Measurements from ENCODE around the gene PTPRN2. TPM values are rescaled to one million over a fixed set of nuclear protein-coding genes. Genes with fewer than 3 reads are reported as not detected.

Gene PTPRN2
- total and polyA plus RNA-seq, 2 of the 8 experiments (the other 6 are each of a cell fraction or from before 2014, with no cell fraction given), result 2.6 to 4.5 TPM

DNA sequence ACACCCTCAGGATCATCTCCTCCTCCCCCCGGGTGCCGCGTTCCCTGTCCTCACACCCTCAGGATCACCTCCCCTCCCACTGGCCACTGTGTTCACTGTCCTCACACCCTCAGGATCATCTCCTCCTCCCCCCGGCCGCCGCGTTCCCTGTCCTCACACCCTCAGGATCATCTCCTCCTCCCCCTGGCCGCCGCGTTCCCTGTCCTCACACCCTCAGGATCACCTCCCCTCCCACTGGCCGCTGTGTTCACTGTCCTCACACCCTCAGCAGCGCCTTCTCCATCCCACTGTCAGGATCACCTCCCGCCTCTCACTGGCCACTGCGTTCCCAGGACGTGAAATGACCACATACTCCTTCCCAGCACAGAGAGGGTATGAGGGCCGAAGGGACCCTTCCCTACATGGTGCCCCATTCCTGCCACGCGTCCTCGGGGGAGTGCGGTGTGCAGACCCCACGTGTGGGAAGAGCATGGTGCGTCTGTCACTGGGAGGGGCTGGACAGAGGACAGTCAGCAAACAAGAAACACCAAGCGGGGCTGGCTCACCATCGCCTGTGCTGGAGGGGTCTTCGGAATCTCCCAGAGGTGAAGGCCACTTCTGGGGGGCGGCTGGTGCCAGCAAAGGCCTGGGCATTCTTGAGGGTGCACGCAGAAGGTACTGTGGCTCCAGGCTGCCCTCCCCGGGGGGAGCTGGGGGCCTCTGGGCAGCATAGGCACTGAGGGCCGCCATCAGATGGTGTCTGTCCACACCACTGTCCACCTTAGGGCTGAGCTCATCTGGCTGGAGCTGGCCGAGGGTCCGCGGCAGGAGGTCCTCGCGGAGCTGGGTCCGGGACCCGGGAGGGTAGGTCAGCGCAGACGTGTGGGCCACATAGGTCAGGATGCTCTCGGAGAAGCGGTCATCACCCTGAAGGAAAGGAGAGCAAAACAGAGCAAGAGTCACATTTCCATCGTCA is 421.0 kb downstream of the PTPRN2 start (continued):
- TF ChIP-seq SP2 (IDR thresholded peaks at IDR 0.05; ENCODE audit: low read length) (no peak), CTBP2 (IDR thresholded peaks at IDR 0.05; ENCODE audit: borderline replicate concordance, insufficient read depth, insufficient read length, low read length) (no peak)

Measured in H1 (cell line).